GM19193 (cell line): ENCODE results near the gene ABCG4.

Source experiments
- POLR2A ChIP-seq: IDR thresholded peaks from 4 replicates; pipeline ENCODE4 v1.6.1; 2011; ENCODE audit not compliant: insufficient read depth, insufficient read length; ENCODE audit errors: extremely low read depth

ABCG4 gene

GRCh38 chr11:119180729-119181676 is 32.2 kb downstream of the ABCG4 start:
- TF ChIP-seq POLR2A = no peak

- TF ChIP-seq POLR2A = no peak
These were observed 33.0 kb downstream of the ABCG4 start for GRCh38 chr11:119181677-119182412.

GRCh38 chr11:119185981-119186634 is 37.3 kb downstream of the ABCG4 start:
- no peak for TF ChIP-seq POLR2A

GRCh38 chr11:119187123-119187892 is 38.5 kb downstream of the ABCG4 start:
- no peak for TF ChIP-seq POLR2A

GRCh38 chr11:119188067-119188466 is 39.2 kb downstream of the ABCG4 start:
- no peak for TF ChIP-seq POLR2A

GRCh38 chr11:119188887-119189286 is 40.0 kb downstream of the ABCG4 start:
- TF ChIP-seq POLR2A = no peak

- TF ChIP-seq POLR2A = no peak
These were observed 40.5 kb downstream of the ABCG4 start for GRCh38 chr11:119189393-119189792.

- TF ChIP-seq POLR2A = no peak
These were observed 41.7 kb downstream of the ABCG4 start for GRCh38 chr11:119190531-119190930.

- TF ChIP-seq POLR2A = no peak
These were observed 43.3 kb downstream of the ABCG4 start for GRCh38 chr11:119192111-119192510.

- TF ChIP-seq POLR2A = no peak
These were observed 44.1 kb downstream of the ABCG4 start for GRCh38 chr11:119193001-119193400.

GRCh38 chr11:119193626-119194025 is 44.8 kb downstream of the ABCG4 start:
- TF ChIP-seq POLR2A = no peak

GRCh38 chr11:119194811-119195440 is 46.1 kb downstream of the ABCG4 start:
- TF ChIP-seq POLR2A = no peak

- TF ChIP-seq POLR2A = no peak
These were observed 46.8 kb downstream of the ABCG4 start for GRCh38 chr11:119195680-119196079.
